Measurements from ENCODE around the gene TUBE1.
"Not testable (repeated sequence)": the region's sequence is repeated elsewhere in the genome, so short reads cannot be mapped to it uniquely, and the experiment has no call there.

The TUBE1 gene

DNA sequence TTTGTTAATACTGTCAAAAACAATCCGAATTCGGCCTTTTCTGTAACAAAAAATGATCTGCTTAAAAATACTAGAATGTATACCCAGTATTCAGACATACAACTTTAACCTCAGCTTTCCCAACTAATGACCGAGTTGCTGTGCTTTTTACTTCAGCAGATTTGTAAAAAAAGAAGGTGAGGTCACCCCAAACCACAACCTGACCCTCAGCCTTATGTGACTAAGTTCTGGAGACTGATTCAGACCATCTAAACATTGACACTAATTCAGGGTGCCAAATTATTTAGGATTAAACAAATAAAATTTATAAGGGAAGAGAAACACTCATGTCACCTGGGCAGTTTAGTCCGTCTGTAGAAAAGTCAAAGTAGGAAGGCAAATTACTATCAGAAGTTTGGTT is 25.7 kb downstream of the TUBE1 start:
- no peak for DNase-seq

- no peak for DNase-seq
Observed at GRCh38 chr6:112058243-112059032, 28.8 kb downstream of the TUBE1 start.

DNA sequence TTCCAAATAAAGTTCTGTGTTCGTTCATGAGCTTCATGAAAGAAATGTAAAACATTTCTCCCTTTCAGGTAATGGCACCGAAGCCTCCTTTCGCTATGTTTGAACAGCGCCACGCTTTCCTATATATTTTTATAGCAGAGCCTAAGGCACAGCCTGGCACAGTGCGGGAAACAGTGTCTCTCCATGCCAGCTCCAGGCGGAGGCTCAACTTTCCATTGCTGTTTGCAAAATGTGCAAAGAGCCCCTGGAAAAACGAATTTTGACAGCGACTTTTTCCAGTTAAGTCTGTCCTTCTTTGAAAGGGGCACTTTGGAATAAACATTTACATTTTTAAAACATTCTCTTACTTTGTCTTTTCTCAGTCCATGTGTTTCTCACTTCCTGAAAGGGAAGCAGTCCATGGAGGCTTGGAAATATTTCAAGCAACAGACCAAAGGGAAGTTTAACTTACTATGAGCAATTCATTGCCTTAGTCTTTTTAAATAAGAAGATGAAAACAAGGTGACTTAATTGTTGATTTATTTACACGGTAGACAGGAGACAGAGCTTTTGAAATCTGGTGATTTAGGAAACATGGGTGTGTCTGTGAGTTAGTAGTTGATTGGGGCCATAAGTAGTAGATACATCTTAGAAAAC is 32.6 kb downstream of the TUBE1 start:
- DNase-seq: no peak

DNA sequence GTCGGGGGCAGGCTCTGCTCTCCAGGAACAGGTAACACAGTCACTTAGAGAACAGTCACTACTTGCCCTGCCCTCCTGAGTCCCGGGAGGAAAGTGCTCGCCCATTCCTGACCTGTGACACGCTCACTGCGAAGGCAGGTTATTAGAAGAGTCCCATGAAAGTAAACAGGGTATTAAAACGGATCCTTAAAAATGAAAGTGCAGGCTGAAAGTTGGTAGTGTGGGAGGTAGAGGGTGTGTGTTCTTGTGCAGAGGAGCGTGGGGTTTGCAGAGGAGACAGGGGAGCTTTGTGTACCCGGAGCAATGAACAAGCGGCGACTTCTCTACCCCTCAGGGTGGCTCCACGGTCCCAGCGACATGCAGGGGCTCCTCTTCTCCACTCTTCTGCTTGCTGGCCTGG is 33.3 kb downstream of the TUBE1 start, which contains the start of gene CCN6:
Gene CCN6 (plus strand): TSS at position 104 of the 400 bp plus-strand sequence. CDS start 254 bp downstream, at position 358.
- no peak for DNase-seq

DNA sequence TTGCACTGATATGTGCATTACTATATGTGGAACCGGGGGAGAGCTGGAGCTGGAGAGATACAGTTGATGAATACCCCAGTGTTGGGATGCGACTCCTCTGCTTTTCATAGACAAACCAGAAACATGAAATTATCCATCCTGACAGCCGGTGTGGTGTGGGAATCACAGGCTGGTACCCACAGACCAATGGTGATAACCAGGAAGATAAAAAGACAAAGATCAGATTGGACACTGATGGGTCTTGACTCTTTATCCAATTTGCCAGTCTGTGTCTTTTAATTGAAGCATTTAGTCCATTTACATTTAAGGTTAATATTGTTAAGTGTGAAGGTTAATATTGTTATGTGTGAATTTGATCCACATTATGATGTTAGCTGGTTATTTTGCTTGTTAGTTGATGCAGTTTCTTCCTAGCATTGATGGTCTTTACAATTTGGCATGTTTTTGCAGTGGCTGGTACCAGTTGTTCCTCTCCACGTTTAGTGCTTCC is 36.0 kb downstream of the TUBE1 start:
- DNase-seq: not testable (repeated sequence)

DNA sequence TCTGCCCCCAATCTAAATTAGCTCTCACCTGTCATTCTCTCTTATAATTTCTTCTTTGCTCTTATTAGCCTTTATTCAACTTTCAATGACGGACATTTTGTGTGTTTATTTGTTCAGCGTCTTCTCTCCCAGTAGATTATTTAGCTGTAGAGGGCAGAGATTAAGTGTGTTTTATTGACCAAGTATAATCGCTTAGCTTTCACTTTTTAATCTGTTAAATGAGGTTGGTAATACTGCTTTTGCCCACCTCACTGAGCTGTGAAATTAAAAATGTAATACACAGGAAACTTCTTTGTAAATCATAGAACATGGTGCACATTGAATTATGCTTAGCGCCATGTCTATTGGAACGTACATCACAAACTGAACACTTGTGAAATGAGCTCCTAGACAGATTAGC is 36.9 kb downstream of the TUBE1 start:
- no peak for DNase-seq

GRCh38 chr6:112049996-112050395 is 37.3 kb downstream of the TUBE1 start:
- DNase-seq: no peak

DNA sequence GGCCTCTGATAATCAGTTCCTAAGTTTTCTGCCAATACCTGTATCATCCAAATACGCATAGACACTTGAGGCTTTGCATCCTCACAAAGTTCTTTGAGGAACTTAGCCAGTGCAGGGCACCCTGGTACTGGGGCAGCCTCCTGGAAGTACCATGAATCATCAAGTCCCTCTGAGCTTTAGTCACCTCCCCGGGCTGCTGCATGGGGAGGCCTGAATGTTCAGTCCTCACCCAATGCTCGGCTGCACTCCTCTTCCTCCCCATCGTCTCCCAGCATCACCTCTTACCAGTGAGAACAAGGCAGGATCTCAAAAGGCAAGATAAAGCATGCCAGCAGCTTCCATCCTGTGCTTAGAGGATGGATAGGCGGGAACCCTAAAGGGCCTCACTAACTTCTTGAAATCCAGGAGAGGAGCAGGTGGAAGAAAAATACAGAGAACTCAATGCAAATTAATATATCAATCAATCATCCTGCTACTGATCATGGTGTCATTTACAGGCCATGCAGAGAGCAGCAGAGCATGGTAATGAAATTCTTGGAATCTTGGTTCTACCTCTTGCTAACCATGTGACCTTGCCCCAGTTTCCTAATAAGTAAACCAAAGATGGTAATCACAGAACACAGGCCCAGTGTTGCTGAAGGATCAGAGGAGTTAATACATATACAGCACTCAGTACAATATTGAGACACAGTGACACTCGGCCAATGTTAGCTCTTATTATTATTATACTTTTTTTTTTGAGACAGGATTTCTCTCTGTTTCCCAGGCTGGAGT is 38.1 kb downstream of the TUBE1 start:
- DNase-seq: no peak

- DNase-seq: not testable (repeated sequence)
Observed at GRCh38 chr6:112047523-112047922, 39.8 kb downstream of the TUBE1 start.

- DNase-seq: no peak
Observed at GRCh38 chr6:112044856-112045255, 42.4 kb downstream of the TUBE1 start.

- no peak for DNase-seq
Observed at GRCh38 chr6:112044196-112044595, 43.1 kb downstream of the TUBE1 start.

DNA sequence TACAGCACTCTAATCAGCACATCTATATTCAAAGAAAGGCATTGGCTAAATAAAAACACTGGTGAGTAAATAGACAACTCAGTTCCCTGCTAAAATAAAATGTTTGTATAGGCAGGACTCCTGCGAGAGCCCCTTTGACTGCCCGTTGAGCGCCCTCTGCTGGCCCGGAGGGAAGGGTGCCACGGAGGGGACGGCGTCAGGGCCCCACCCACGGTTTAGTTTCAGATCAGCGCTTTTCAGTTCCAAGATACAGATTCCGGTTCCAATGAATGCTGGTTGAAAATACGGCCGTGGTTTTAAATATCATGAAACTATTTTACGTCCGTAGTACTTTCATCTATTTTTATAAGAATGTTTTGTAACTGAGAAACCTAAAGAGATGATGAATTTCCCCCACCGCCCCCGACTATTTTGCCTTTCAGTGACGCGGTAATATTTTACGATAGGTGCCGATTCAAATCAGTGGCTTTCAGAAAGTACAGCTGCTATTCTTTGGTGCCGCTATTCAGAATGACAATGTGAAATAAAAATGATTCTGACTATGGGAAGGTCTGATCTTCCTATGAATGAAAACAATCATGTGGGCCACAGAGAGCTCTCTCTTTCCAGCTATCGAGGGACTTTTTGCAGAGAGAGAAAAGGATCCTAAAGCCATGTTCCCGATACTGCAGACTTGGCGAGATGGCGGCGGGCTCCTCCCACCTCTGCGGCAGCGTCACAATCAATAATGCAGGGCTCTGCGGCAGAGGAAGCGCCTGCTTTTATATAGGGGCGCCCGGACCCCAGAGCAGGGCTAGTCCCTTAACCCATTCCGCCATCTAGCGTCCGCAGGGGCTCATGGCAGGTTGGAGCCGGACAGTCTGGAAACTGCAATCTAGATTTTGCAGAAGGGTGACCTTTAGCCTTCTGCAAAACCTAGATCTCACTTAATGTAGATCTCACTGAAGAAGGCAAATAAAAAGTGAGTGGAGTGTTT is 44.0 kb downstream of the TUBE1 start:
- peak; percentile 88 for DNase-seq

DNA sequence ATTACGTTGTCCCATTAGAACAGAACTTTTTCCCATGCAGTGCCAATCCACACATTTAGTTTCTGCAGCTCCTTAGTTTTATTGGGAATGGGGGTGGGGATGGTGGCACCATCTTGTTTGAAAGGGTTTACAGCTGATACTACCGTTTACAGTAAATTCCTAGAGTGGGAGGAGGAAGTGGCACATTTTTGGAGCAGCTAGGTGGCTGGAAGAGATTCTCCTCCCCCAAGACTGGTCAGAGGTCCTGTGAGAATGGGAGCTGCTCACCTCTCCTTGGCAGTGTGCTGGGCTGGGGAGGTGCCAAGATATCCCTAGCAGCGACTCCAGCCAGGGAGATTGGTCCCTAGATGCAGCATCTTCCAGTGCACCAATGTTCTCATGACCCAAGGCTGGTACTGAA is 45.7 kb downstream of the TUBE1 start:
- no peak for DNase-seq

GRCh38 chr6:112040956-112041355 is 46.3 kb downstream of the TUBE1 start:
- DNase-seq: no peak

GRCh38 chr6:112039431-112039770 is 47.9 kb downstream of the TUBE1 start:
- no peak for DNase-seq

- no peak for DNase-seq
Observed at GRCh38 chr6:112038756-112039430, 48.4 kb downstream of the TUBE1 start.

- no peak for DNase-seq
Observed at GRCh38 chr6:112038268-112038667, 49.0 kb downstream of the TUBE1 start.

GRCh38 chr6:112037783-112038216 is 49.5 kb downstream of the TUBE1 start:
- no peak for DNase-seq

- DNase-seq: no peak
Observed at GRCh38 chr6:112036088-112036637, 51.1 kb downstream of the TUBE1 start.

GRCh38 chr6:112034616-112034995 is 52.7 kb downstream of the TUBE1 start:
- DNase-seq: no peak
